GM12878 (cell line): ENCODE results near the gene CDH20.

Experiments used
- EZH2 ChIP-seq: IDR thresholded peaks from 2 replicates; pipeline ENCODE4 v1.6.1; 2012; ENCODE audit warnings: low read depth, mild to moderate bottlenecking, control low read depth, inconsistent platforms, low read length, borderline replicate concordance; ENCODE audit not compliant: control insufficient read depth
- POLR2AphosphoS5 ChIP-seq: IDR thresholded peaks from 2 replicates; pipeline ENCODE4 v1.6.1; 2011; ENCODE audit warnings: mild to moderate bottlenecking, low read length, inconsistent platforms

DNA sequence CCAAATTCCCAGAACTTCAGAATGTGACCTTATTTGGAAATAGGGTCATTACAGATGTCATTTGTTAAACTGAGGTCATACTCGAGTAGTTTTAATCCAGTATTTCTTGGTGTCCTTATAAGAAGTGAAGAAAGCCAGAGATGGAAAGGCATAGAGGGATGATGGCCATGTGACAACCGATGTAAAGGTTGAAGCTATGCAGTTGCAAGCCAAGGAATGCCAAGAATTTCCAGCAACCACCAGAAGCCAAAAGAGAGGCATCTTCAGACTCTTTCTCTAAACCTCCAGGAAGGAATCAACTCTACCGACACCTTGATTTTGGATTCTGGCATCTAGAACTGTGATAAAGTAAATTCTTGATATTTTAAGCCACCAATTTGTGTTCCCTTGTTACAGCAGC lies 242.2 kb downstream of the CDH20 start:
- no peak for TF ChIP-seq POLR2AphosphoS5
- TF ChIP-seq EZH2, result no peak
